ENCODE measurements around the gene GPR65.

The GPR65 gene

GRCh38 chr14:88032373-88032772, 27.4 kb downstream of the GPR65 start:
- DNase-seq, result no peak
- no peak overlapping the region for H4K8ac ChIP-seq (ENCODE audit: low read depth, low read length)
- no peaks in the 10 kb centered on the region for H3K79me2 ChIP-seq (ENCODE audit: control insufficient read depth, insufficient read depth, low read length)
- no peak overlapping the region for H3K27ac ChIP-seq (ENCODE audit: low read depth, low read length)
- H3K79me1 ChIP-seq (ENCODE audit: low read length), result no peaks in the 10 kb centered on the region
- no CpG with 5 or more reads among the region's 1 CpG for WGBS (ENCODE audit: extremely low coverage, insufficient coverage, low lambda C conversion rate)
- H3K9ac ChIP-seq (ENCODE audit: low read length), result no peak overlapping the region
- no peak overlapping the region for H2BK15ac ChIP-seq (replicated peaks; ENCODE audit: low read depth)
- H2BK5ac ChIP-seq (ENCODE audit: low read length), result no peak overlapping the region
- no peaks in the 10 kb centered on the region for H3K36me3 ChIP-seq (ENCODE audit: control insufficient read depth, insufficient read depth, low read length)
- no peak overlapping the region for H3K56ac ChIP-seq (ENCODE audit: low read length)
- H2AK5ac ChIP-seq (ENCODE audit: low read length), result no peak overlapping the region
- H3K4me3 ChIP-seq (ENCODE audit: low read length), result no peak overlapping the region
- no peak overlapping the region for H3K18ac ChIP-seq (ENCODE audit: low read length)
- peaks cover 3% of the 10 kb centered on the region for H3K4me1 ChIP-seq (ENCODE audit: control insufficient read depth, low read depth, low read length)
- H3K23ac ChIP-seq (ENCODE audit: low read length), result no peak overlapping the region
- no peak overlapping the region for H4K5ac ChIP-seq (ENCODE audit: low read length)
- H3K4ac ChIP-seq (ENCODE audit: low read depth, low read length), result no peak overlapping the region
- H3K4me2 ChIP-seq (ENCODE audit: low read length), result no peak overlapping the region
- no peak overlapping the region for H2BK120ac ChIP-seq (ENCODE audit: low read depth, low read length)
- no peaks in the 10 kb centered on the region for H3K27me3 ChIP-seq (ENCODE audit: insufficient read depth, low read length, poor library complexity)

GRCh38 chr14:88034076-88034475, 29.1 kb downstream of the GPR65 start:
- Histone ChIP-seq H2AK5ac (ENCODE audit: low read length) (no peak overlapping the region), H2BK5ac (ENCODE audit: low read length) (no peak overlapping the region), H3K18ac (ENCODE audit: low read length) (no peak overlapping the region), H3K56ac (ENCODE audit: low read length) (no peak overlapping the region), H3K27me3 (ENCODE audit: insufficient read depth, low read length, poor library complexity) (no peaks in the 10 kb centered on the region), H3K27ac (ENCODE audit: low read depth, low read length) (no peak overlapping the region), H3K4me2 (ENCODE audit: low read length) (no peak overlapping the region), H4K5ac (ENCODE audit: low read length) (no peak overlapping the region), H3K4me1 (ENCODE audit: control insufficient read depth, low read depth, low read length) (peaks cover 3% of the 10 kb centered on the region), H3K36me3 (ENCODE audit: control insufficient read depth, insufficient read depth, low read length) (no peaks in the 10 kb centered on the region), H3K4ac (ENCODE audit: low read depth, low read length) (no peak overlapping the region), H3K79me2 (ENCODE audit: control insufficient read depth, insufficient read depth, low read length) (no peaks in the 10 kb centered on the region), H3K79me1 (ENCODE audit: low read length) (no peaks in the 10 kb centered on the region), H2BK120ac (ENCODE audit: low read depth, low read length) (no peak overlapping the region), H4K8ac (ENCODE audit: low read depth, low read length) (no peak overlapping the region), H2BK15ac (replicated peaks; ENCODE audit: low read depth) (no peak overlapping the region), H3K4me3 (ENCODE audit: low read length) (no peak overlapping the region), H3K9ac (ENCODE audit: low read length) (no peak overlapping the region), H3K23ac (ENCODE audit: low read length) (no peak overlapping the region)
- WGBS (ENCODE audit: extremely low coverage, insufficient coverage, low lambda C conversion rate), result no CpG with 5 or more reads among the region's 2 CpGs
- DNase-seq, result no peak

GRCh38 chr14:88036422-88036821, 31.5 kb downstream of the GPR65 start:
- H3K27me3 ChIP-seq (ENCODE audit: insufficient read depth, low read length, poor library complexity), result no peaks in the 10 kb centered on the region
- no CpG with 5 or more reads among the region's 2 CpGs for WGBS (ENCODE audit: extremely low coverage, insufficient coverage, low lambda C conversion rate)
- H3K9ac ChIP-seq (ENCODE audit: low read length), result no peak overlapping the region
- H3K79me2 ChIP-seq (ENCODE audit: control insufficient read depth, insufficient read depth, low read length), result no peaks in the 10 kb centered on the region
- H3K79me1 ChIP-seq (ENCODE audit: low read length), result no peaks in the 10 kb centered on the region
- H3K4ac ChIP-seq (ENCODE audit: low read depth, low read length), result no peak overlapping the region
- no peak overlapping the region for H2BK120ac ChIP-seq (ENCODE audit: low read depth, low read length)
- no peak overlapping the region for H3K56ac ChIP-seq (ENCODE audit: low read length)
- H3K4me3 ChIP-seq (ENCODE audit: low read length), result no peak overlapping the region
- H3K36me3 ChIP-seq (ENCODE audit: control insufficient read depth, insufficient read depth, low read length), result no peaks in the 10 kb centered on the region
- H2BK15ac ChIP-seq (replicated peaks; ENCODE audit: low read depth), result no peak overlapping the region
- DNase-seq, result peak; percentile 65
- H3K27ac ChIP-seq (ENCODE audit: low read depth, low read length), result no peak overlapping the region
- H2AK5ac ChIP-seq (ENCODE audit: low read length), result peak overlapping the region; percentile 18
- no peak overlapping the region for H3K18ac ChIP-seq (ENCODE audit: low read length)
- H4K5ac ChIP-seq (ENCODE audit: low read length), result no peak overlapping the region
- no peak overlapping the region for H2BK5ac ChIP-seq (ENCODE audit: low read length)
- H3K23ac ChIP-seq (ENCODE audit: low read length), result no peak overlapping the region
- no peak overlapping the region for H4K8ac ChIP-seq (ENCODE audit: low read depth, low read length)
- H3K4me2 ChIP-seq (ENCODE audit: low read length), result no peak overlapping the region
- H3K4me1 ChIP-seq (ENCODE audit: control insufficient read depth, low read depth, low read length), result peaks cover 3% of the 10 kb centered on the region

GRCh38 chr14:88037325-88037724, 32.4 kb downstream of the GPR65 start:
- H4K5ac ChIP-seq (ENCODE audit: low read length), result no peak overlapping the region
- H3K27ac ChIP-seq (ENCODE audit: low read depth, low read length), result no peak overlapping the region
- H2BK5ac ChIP-seq (ENCODE audit: low read length), result no peak overlapping the region
- no peak overlapping the region for H2AK5ac ChIP-seq (ENCODE audit: low read length)
- H2BK15ac ChIP-seq (replicated peaks; ENCODE audit: low read depth), result no peak overlapping the region
- no CpG with 5 or more reads among the region's 1 CpG for WGBS (ENCODE audit: extremely low coverage, insufficient coverage, low lambda C conversion rate)
- H3K79me1 ChIP-seq (ENCODE audit: low read length), result no peaks in the 10 kb centered on the region
- no peak overlapping the region for H3K23ac ChIP-seq (ENCODE audit: low read length)
- no peak overlapping the region for H4K8ac ChIP-seq (ENCODE audit: low read depth, low read length)
- H3K18ac ChIP-seq (ENCODE audit: low read length), result no peak overlapping the region
- DNase-seq, result peak; percentile 71
- no peak overlapping the region for H3K9ac ChIP-seq (ENCODE audit: low read length)
- H3K4me1 ChIP-seq (ENCODE audit: control insufficient read depth, low read depth, low read length), result peaks cover 3% of the 10 kb centered on the region
- H3K56ac ChIP-seq (ENCODE audit: low read length), result no peak overlapping the region
- no peaks in the 10 kb centered on the region for H3K79me2 ChIP-seq (ENCODE audit: control insufficient read depth, insufficient read depth, low read length)
- no peaks in the 10 kb centered on the region for H3K27me3 ChIP-seq (ENCODE audit: insufficient read depth, low read length, poor library complexity)
- H3K36me3 ChIP-seq (ENCODE audit: control insufficient read depth, insufficient read depth, low read length), result no peaks in the 10 kb centered on the region
- H3K4ac ChIP-seq (ENCODE audit: low read depth, low read length), result no peak overlapping the region
- H3K4me3 ChIP-seq (ENCODE audit: low read length), result no peak overlapping the region
- no peak overlapping the region for H3K4me2 ChIP-seq (ENCODE audit: low read length)
- H2BK120ac ChIP-seq (ENCODE audit: low read depth, low read length), result no peak overlapping the region

GRCh38 chr14:88039197-88039596, 34.3 kb downstream of the GPR65 start:
- H3K4me1 ChIP-seq (ENCODE audit: control insufficient read depth, low read depth, low read length), result peaks cover 3% of the 10 kb centered on the region
- no peak overlapping the region for H3K4ac ChIP-seq (ENCODE audit: low read depth, low read length)
- DNase-seq, result no peak
- H3K18ac ChIP-seq (ENCODE audit: low read length), result no peak overlapping the region
- H3K36me3 ChIP-seq (ENCODE audit: control insufficient read depth, insufficient read depth, low read length), result no peaks in the 10 kb centered on the region
- no peak overlapping the region for H2BK120ac ChIP-seq (ENCODE audit: low read depth, low read length)
- no peak overlapping the region for H3K23ac ChIP-seq (ENCODE audit: low read length)
- H3K79me1 ChIP-seq (ENCODE audit: low read length), result no peaks in the 10 kb centered on the region
- H2BK5ac ChIP-seq (ENCODE audit: low read length), result no peak overlapping the region
- no peak overlapping the region for H4K5ac ChIP-seq (ENCODE audit: low read length)
- no peaks in the 10 kb centered on the region for H3K27me3 ChIP-seq (ENCODE audit: insufficient read depth, low read length, poor library complexity)
- no peak overlapping the region for H3K56ac ChIP-seq (ENCODE audit: low read length)
- no peak overlapping the region for H3K4me2 ChIP-seq (ENCODE audit: low read length)
- no peak overlapping the region for H3K9ac ChIP-seq (ENCODE audit: low read length)
- no peak overlapping the region for H3K27ac ChIP-seq (ENCODE audit: low read depth, low read length)
- no peak overlapping the region for H3K4me3 ChIP-seq (ENCODE audit: low read length)
- no peak overlapping the region for H2BK15ac ChIP-seq (replicated peaks; ENCODE audit: low read depth)
- no peak overlapping the region for H2AK5ac ChIP-seq (ENCODE audit: low read length)
- WGBS (ENCODE audit: extremely low coverage, insufficient coverage, low lambda C conversion rate), result no CpG with 5 or more reads among the region's 3 CpGs
- no peaks in the 10 kb centered on the region for H3K79me2 ChIP-seq (ENCODE audit: control insufficient read depth, insufficient read depth, low read length)
- no peak overlapping the region for H4K8ac ChIP-seq (ENCODE audit: low read depth, low read length)

- H4K5ac ChIP-seq (ENCODE audit: low read length), result no peak overlapping the region
- no peak overlapping the region for H2BK15ac ChIP-seq (replicated peaks; ENCODE audit: low read depth)
- H3K27ac ChIP-seq (ENCODE audit: low read depth, low read length), result no peak overlapping the region
- H3K36me3 ChIP-seq (ENCODE audit: control insufficient read depth, insufficient read depth, low read length), result no peaks in the 10 kb centered on the region
- H3K56ac ChIP-seq (ENCODE audit: low read length), result no peak overlapping the region
- no peaks in the 10 kb centered on the region for H3K79me2 ChIP-seq (ENCODE audit: control insufficient read depth, insufficient read depth, low read length)
- H3K9ac ChIP-seq (ENCODE audit: low read length), result no peak overlapping the region
- no CpG with 5 or more reads among the region's 1 CpG for WGBS (ENCODE audit: extremely low coverage, insufficient coverage, low lambda C conversion rate)
- H2BK5ac ChIP-seq (ENCODE audit: low read length), result no peak overlapping the region
- no peak overlapping the region for H3K18ac ChIP-seq (ENCODE audit: low read length)
- H3K27me3 ChIP-seq (ENCODE audit: insufficient read depth, low read length, poor library complexity), result no peaks in the 10 kb centered on the region
- H3K4me2 ChIP-seq (ENCODE audit: low read length), result no peak overlapping the region
- no peak overlapping the region for H3K4me3 ChIP-seq (ENCODE audit: low read length)
- H3K4me1 ChIP-seq (ENCODE audit: control insufficient read depth, low read depth, low read length), result peaks cover 3% of the 10 kb centered on the region
- no peak overlapping the region for H4K8ac ChIP-seq (ENCODE audit: low read depth, low read length)
- no peak overlapping the region for H2AK5ac ChIP-seq (ENCODE audit: low read length)
- DNase-seq, result no peak
- no peak overlapping the region for H3K4ac ChIP-seq (ENCODE audit: low read depth, low read length)
- no peak overlapping the region for H2BK120ac ChIP-seq (ENCODE audit: low read depth, low read length)
- H3K23ac ChIP-seq (ENCODE audit: low read length), result no peak overlapping the region
- H3K79me1 ChIP-seq (ENCODE audit: low read length), result no peaks in the 10 kb centered on the region
These were observed 35.2 kb downstream of the GPR65 start for GRCh38 chr14:88040146-88040545.
